HG03025 (cell line): ENCODE results near the gene APC.
"Not testable (repeated sequence)": the region's sequence is repeated elsewhere in the genome, so short reads cannot be mapped to it uniquely, and the experiment has no call there.

ENCODE experiments used
- ATAC-seq: cut with Tn5 transposase; IDR thresholded peaks from one replicate; pipeline ENCODE4 v1.9.1; 2021; ENCODE audit warnings: mild to moderate bottlenecking, moderate library complexity; ENCODE audit not compliant: unreplicated experiment, low FRiP score

APC gene

GRCh38 chr5:112892066-112892465, 154.4 kb downstream of the APC start:
- not testable (repeated sequence) for ATAC-seq

DNA sequence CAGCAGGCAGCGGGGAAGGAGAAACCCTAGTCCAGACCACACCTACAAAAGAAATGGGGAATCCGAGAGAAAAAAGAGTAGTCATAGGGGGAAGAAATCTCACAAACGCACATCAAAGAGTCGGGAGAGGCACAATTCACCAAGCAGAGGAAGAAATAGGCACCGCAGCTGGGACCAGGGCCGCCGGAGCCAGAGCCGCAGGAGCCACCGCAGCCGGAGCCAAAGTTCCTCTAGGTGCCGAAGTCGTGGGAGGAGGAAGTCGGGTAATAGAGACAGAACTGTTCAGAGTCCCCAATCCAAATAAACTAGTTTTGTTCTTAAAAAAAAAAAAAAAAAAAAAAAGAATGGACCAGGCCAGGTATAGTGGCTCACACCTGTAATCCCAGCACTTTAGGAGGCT, 155.1 kb downstream of the APC start:
- ATAC-seq: no peak

- no peak for ATAC-seq
Measured at GRCh38 chr5:112895682-112896081, 158.0 kb downstream of the APC start.
